ENCODE measurements around the gene ETFBKMT. TPM values are rescaled to one million over a fixed set of nuclear protein-coding genes. Genes with fewer than 3 reads are reported as not detected.
"Not testable (repeated sequence)": the region's sequence is repeated elsewhere in the genome, so short reads cannot be mapped to it uniquely, and the experiment has no call there.

ETFBKMT gene
- total and polyA plus RNA-seq, 11 donors, result 2.3 to 7.4 (median 5.9) TPM

- TF ChIP-seq CTCF (IDR thresholded peaks at IDR 0.05), result peak; percentile 48 to 73 (median 66)
- TF ChIP-seq POLR2A (IDR thresholded peaks at IDR 0.05), result no peak
- Histone ChIP-seq H3K27me3 (no peaks in the 10 kb centered on the region), H3K4me3 (no peak overlapping the region), H3K27ac (no peak overlapping the region), H3K36me3 (peaks cover 0 to 48% (median 13%) of the 10 kb centered on the region in 9 donors), H3K9me3 (peaks cover 0 to 35% (median 19%) of the 10 kb centered on the region in 12 donors), H3K4me1 (peaks cover 0 to 11% (median 0%) of the 10 kb centered on the region in 12 donors)
- intact Hi-C loops (cut with DNase I), result loop anchor here in 8 of 10 donors (2.0 to 10.0 kb wide), 10 partner anchors 272 to 632 kb away; partner anchors contain the start of gene RESF1 (in 1 of the 8)
- WGBS, 4 donors, result 48 to 60% (median 57%) methylated on average over 10 of the region's 10 CpGs
- DNase-seq, result peak in 4 of 5 donors; percentile 34 to 56 (median 43)
- ATAC-seq, result peak; percentile 58 to 88 (median 78)
These were observed 22.9 kb downstream of the ETFBKMT start for GRCh38 chr12:31682136-31682962.

- Histone ChIP-seq H3K4me1 (peaks cover 0 to 11% (median 0%) of the 10 kb centered on the region in 12 donors), H3K4me3 (no peak overlapping the region), H3K27ac (no peak overlapping the region), H3K36me3 (peaks cover 0 to 75% (median 26%) of the 10 kb centered on the region in 9 donors), H3K9me3 (peaks cover 0 to 41% (median 19%) of the 10 kb centered on the region in 12 donors), H3K27me3 (no peaks in the 10 kb centered on the region)
- ATAC-seq (no peak), DNase-seq (no peak)
- intact Hi-C loops (cut with DNase I), result loop anchor here in 4 of 10 donors (10.0 kb wide), 4 partner anchors 269 to 629 kb away; partner anchors contain the start of gene RESF1 (in 1 of the 4)
- WGBS, 4 donors, result 82 to 97% (median 94%) methylated on average over 3 of the region's 3 CpGs
- TF ChIP-seq CTCF (IDR thresholded peaks at IDR 0.05) (no peak), POLR2A (IDR thresholded peaks at IDR 0.05) (no peak)
These were observed 26.3 kb downstream of the ETFBKMT start for GRCh38 chr12:31685801-31686200.

- peaks cover 0 to 40% (median 19%) of the 10 kb centered on the region in 12 donors for H3K9me3 ChIP-seq
- H3K27ac ChIP-seq, result peak overlapping the region in 1 of 12 donors; percentile 73
- H3K4me3 ChIP-seq, result no peak overlapping the region
- DNase-seq (no peak), ATAC-seq (peak in 2 of 4 donors; percentile 31 to 45)
- H3K36me3 ChIP-seq, result peaks cover 0 to 77% (median 26%) of the 10 kb centered on the region in 9 donors
- 79 to 91% (median 86%) methylated on average over 3 of the region's 3 CpGs for WGBS, 4 donors
- intact Hi-C loops (cut with DNase I), result loop anchor here in 4 of 10 donors (10.0 kb wide), 4 partner anchors 268 to 628 kb away; partner anchors contain the start of gene RESF1 (in 1 of the 4)
- TF ChIP-seq CTCF (IDR thresholded peaks at IDR 0.05), result no peak
- no peak for TF ChIP-seq POLR2A (IDR thresholded peaks at IDR 0.05)
- no peaks in the 10 kb centered on the region for H3K27me3 ChIP-seq
- peaks cover 0 to 8% (median 0%) of the 10 kb centered on the region in 12 donors for H3K4me1 ChIP-seq
These were observed 27.6 kb downstream of the ETFBKMT start for GRCh38 chr12:31687101-31687527.

- WGBS, 4 donors, result 96 to 98% (median 97%) methylated on average over 3 of the region's 3 CpGs
- Histone ChIP-seq H3K9me3 (peaks cover 0 to 20% (median 0%) of the 10 kb centered on the region in 12 donors), H3K36me3 (peaks cover 0 to 74% (median 25%) of the 10 kb centered on the region in 9 donors)
- H3K27ac ChIP-seq, H3K4me3 ChIP-seq, H3K4me1 ChIP-seq, ATAC-seq, DNase-seq, H3K27me3 ChIP-seq: not testable (repeated sequence)
- intact Hi-C loops (cut with DNase I), result loop anchor here in 4 of 10 donors (10.0 kb wide), 4 partner anchors 265 to 625 kb away; partner anchors contain the start of gene RESF1 (in 1 of the 4)
These were observed 30.4 kb downstream of the ETFBKMT start for GRCh38 chr12:31689921-31690320.
